Nephron progenitor cell (in vitro differentiated cells): ENCODE measurements around the gene NRDC.
A peak's percentile ranks its signal among the peaks of the same experiment; 100 is the strongest.

Experiments
- DNase-seq: peaks from one replicate; pipeline ENCODE4 v3.0.0; 2021
- H3K27ac Mint-ChIP-seq: 2 replicates; pipeline ENCODE4 v1.8.0; 2021; ENCODE audit warnings: mild to moderate bottlenecking, moderate library complexity, mixed read lengths
- H3K27me3 Mint-ChIP-seq: 2 replicates; pipeline ENCODE4 v1.8.0; 2021; ENCODE audit warnings: mild to moderate bottlenecking, low read depth, mixed read lengths; ENCODE audit not compliant: poor library complexity
- H3K36me3 Mint-ChIP-seq: 2 replicates; pipeline ENCODE4 v1.8.0; 2021; ENCODE audit warnings: low read depth, mixed read lengths
- H3K4me1 Mint-ChIP-seq: 2 replicates; pipeline ENCODE4 v1.8.0; 2021; ENCODE audit warnings: mixed read lengths
- H3K4me3 Mint-ChIP-seq: 2 replicates; pipeline ENCODE4 v1.8.0; 2021; ENCODE audit warnings: mild to moderate bottlenecking, moderate library complexity, mixed read lengths
- H3K9me3 Mint-ChIP-seq: 2 replicates; pipeline ENCODE4 v1.8.0; 2021; ENCODE audit warnings: mild to moderate bottlenecking, moderate library complexity, mixed read lengths
- CTCF ChIP-seq: fragments of 200-600 bp; sonication (generic); IDR thresholded peaks from 2 replicates; pipeline ENCODE4 v1.5.0; 2021; ENCODE audit warnings: antibody characterized with exemption

The NRDC gene

DNA sequence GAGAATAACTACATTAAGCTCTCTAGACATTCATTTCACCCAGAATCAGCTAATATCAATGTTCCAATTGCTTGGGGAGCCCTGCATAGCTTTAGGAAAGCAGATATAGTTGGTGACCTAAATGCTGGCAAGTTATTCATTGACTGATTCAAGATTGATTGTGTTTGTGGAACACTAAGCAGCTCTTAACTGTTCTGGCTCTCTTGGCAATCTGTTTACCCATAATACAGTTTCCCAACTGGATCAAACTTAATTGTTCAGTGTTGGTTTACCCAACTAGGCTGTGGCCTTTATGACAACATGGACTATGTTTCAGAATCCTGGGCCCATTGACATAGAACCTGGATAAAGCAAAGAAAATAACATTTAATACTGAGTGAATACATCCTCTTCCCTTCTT, 83.7 kb downstream of the NRDC start:
- no peak overlapping the region for H3K27ac Mint-ChIP-seq

DNA sequence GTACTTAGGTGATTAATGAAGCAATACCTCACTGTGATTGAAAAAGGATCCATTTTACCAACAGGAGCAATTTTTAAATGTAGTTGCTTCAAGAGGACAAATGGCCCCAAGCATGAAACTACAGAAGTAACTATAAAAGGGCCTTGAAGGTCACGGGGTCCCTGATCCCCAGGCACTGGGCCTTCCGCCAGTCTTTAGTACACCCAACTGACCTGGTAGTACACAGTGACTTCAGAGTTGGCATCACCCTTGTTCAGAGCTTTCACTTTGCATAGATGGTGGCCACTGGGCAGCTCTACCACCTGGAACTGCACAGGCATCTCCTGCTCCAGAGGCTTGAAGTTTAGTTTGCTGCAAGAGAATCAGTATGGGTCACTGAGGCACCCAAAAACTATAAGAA, 84.3 kb downstream of the NRDC start:
- no peak overlapping the region for H3K4me3 Mint-ChIP-seq
- peaks cover 9% of the 10 kb centered on the region for H3K4me1 Mint-ChIP-seq
- no peaks in the 10 kb centered on the region for H3K9me3 Mint-ChIP-seq
- peak overlapping the region; percentile 32 for H3K27ac Mint-ChIP-seq
- no peak for DNase-seq
- no peak for TF ChIP-seq CTCF
- peaks cover 65% of the 10 kb centered on the region for H3K36me3 Mint-ChIP-seq
- no peaks in the 10 kb centered on the region for H3K27me3 Mint-ChIP-seq

More for the DNA sequence above, 83.7 kb downstream of the NRDC start:
- H3K9me3 Mint-ChIP-seq = no peaks in the 10 kb centered on the region
- H3K27me3 Mint-ChIP-seq = no peaks in the 10 kb centered on the region
- no peak for DNase-seq
- peaks cover 58% of the 10 kb centered on the region for H3K36me3 Mint-ChIP-seq
- H3K4me3 Mint-ChIP-seq = no peak overlapping the region
- no peak for TF ChIP-seq CTCF
- H3K4me1 Mint-ChIP-seq = peaks cover 9% of the 10 kb centered on the region

GRCh38 chr1:51792864-51793263, 85.7 kb downstream of the NRDC start:
- no peaks in the 10 kb centered on the region for H3K27me3 Mint-ChIP-seq
- peak overlapping the region; percentile 66 for H3K27ac Mint-ChIP-seq
- H3K36me3 Mint-ChIP-seq = peaks cover 67% of the 10 kb centered on the region
- no peaks in the 10 kb centered on the region for H3K9me3 Mint-ChIP-seq
- peaks cover 9% of the 10 kb centered on the region for H3K4me1 Mint-ChIP-seq
- no peak for TF ChIP-seq CTCF
- DNase-seq = no peak
- no peak overlapping the region for H3K4me3 Mint-ChIP-seq

- Mint-ChIP-seq H3K4me3 (no peak overlapping the region), H3K4me1 (peaks cover 9% of the 10 kb centered on the region), H3K27ac (peak overlapping the region; percentile 66), H3K36me3 (peaks cover 68% of the 10 kb centered on the region), H3K27me3 (no peaks in the 10 kb centered on the region), H3K9me3 (no peaks in the 10 kb centered on the region)
- no peak for DNase-seq
- TF ChIP-seq CTCF = no peak
These were observed 86.6 kb downstream of the NRDC start for GRCh38 chr1:51791888-51792287.

- H3K4me3 Mint-ChIP-seq = no peak overlapping the region
- H3K9me3 Mint-ChIP-seq = no peaks in the 10 kb centered on the region
- DNase-seq = no peak
- no peaks in the 10 kb centered on the region for H3K27me3 Mint-ChIP-seq
- H3K27ac Mint-ChIP-seq = no peak overlapping the region
- TF ChIP-seq CTCF = no peak
- H3K36me3 Mint-ChIP-seq = peaks cover 78% of the 10 kb centered on the region
- peaks cover 9% of the 10 kb centered on the region for H3K4me1 Mint-ChIP-seq
These were observed 88.1 kb downstream of the NRDC start for GRCh38 chr1:51790385-51790784.

- H3K27me3 Mint-ChIP-seq = no peaks in the 10 kb centered on the region
- H3K27ac Mint-ChIP-seq = no peak overlapping the region
- no peak for DNase-seq
- TF ChIP-seq CTCF = no peak
- H3K4me3 Mint-ChIP-seq = no peak overlapping the region
- no peaks in the 10 kb centered on the region for H3K9me3 Mint-ChIP-seq
- H3K4me1 Mint-ChIP-seq = peaks cover 5% of the 10 kb centered on the region
- peaks cover 78% of the 10 kb centered on the region for H3K36me3 Mint-ChIP-seq
These were observed 89.2 kb downstream of the NRDC start for GRCh38 chr1:51789342-51789741.
